H9 (cell line): Measurements from ENCODE around the gene CD84. TPM values are rescaled to one million over a fixed set of nuclear protein-coding genes. Genes with fewer than 3 reads are reported as not detected.

ENCODE experiments used
- DNase-seq: peaks from one replicate; pipeline ENCODE4 v3.0.0-alpha.2; 2017
- H2AFZ ChIP-seq: one replicate; pipeline ENCODE4 v1.6.1; 2013; ENCODE audit warnings: mild to moderate bottlenecking, low read length, control low read depth, moderate library complexity
- H2AK5ac ChIP-seq: 2 replicates; pipeline ENCODE4 v1.6.1; 2013; ENCODE audit warnings: low read length, control low read depth, mixed read lengths; ENCODE audit not compliant: insufficient read length
- H2BK120ac ChIP-seq: one replicate; pipeline ENCODE4 v1.6.1; 2013; ENCODE audit warnings: low read depth, mild to moderate bottlenecking, low read length, control low read depth, inconsistent platforms; ENCODE audit not compliant: poor library complexity, severe bottlenecking
- H2BK12ac ChIP-seq: 2 replicates; pipeline ENCODE4 v1.6.1; 2013; ENCODE audit warnings: low read length, control low read depth, mixed read lengths, low read depth; ENCODE audit not compliant: insufficient read length
- H2BK15ac ChIP-seq: 2 replicates; pipeline ENCODE4 v1.6.1; 2013; ENCODE audit warnings: low read depth, low read length, control low read depth
- H2BK20ac ChIP-seq: one replicate; pipeline ENCODE4 v1.6.1; 2013; ENCODE audit warnings: low read depth, mild to moderate bottlenecking, low read length, control low read depth, inconsistent platforms; ENCODE audit not compliant: poor library complexity, severe bottlenecking
- H2BK5ac ChIP-seq: 2 replicates; pipeline ENCODE4 v1.6.1; 2013; ENCODE audit warnings: low read length, control low read depth, mixed read lengths; ENCODE audit not compliant: insufficient read length
- H3K14ac ChIP-seq: 2 replicates; pipeline ENCODE4 v1.6.1; 2013; ENCODE audit warnings: low read length, control low read depth; ENCODE audit not compliant: insufficient read depth
- H3K18ac ChIP-seq: 2 replicates; pipeline ENCODE4 v1.6.1; 2013; ENCODE audit warnings: low read depth, mild to moderate bottlenecking, mixed read lengths, low read length, control low read depth; ENCODE audit not compliant: insufficient read length
- H3K23ac ChIP-seq: 2 replicates; pipeline ENCODE4 v1.6.1; 2013; ENCODE audit warnings: low read length, control low read depth, mixed read lengths, low read depth; ENCODE audit not compliant: insufficient read length
- H3K23me2 ChIP-seq: 2 replicates; pipeline ENCODE4 v1.6.1; 2013; ENCODE audit warnings: low read depth, mild to moderate bottlenecking, mixed read lengths, low read length, control low read depth; ENCODE audit not compliant: insufficient read length, poor library complexity, severe bottlenecking
- H3K27ac ChIP-seq: 2 replicates; pipeline ENCODE4 v1.5.1; 2013; ENCODE audit warnings: low read length, control low read depth, mixed read lengths, low read depth; ENCODE audit not compliant: insufficient read length
- H3K27me3 ChIP-seq: 2 replicates; pipeline ENCODE4 v1.6.1; 2013; ENCODE audit warnings: low read length, control low read depth, inconsistent platforms; ENCODE audit not compliant: insufficient read depth
- H3K4ac ChIP-seq: 2 replicates; pipeline ENCODE4 v1.6.1; 2013; ENCODE audit warnings: low read depth, mild to moderate bottlenecking, control low read depth, inconsistent platforms, low read length, moderate library complexity
- H3K4me1 ChIP-seq: 2 replicates; pipeline ENCODE4 v1.6.1; 2013; ENCODE audit warnings: low read length, control low read depth, inconsistent platforms; ENCODE audit not compliant: insufficient read depth
- H3K4me2 ChIP-seq: 2 replicates; pipeline ENCODE4 v1.6.1; 2013; ENCODE audit warnings: low read length, control low read depth, mixed read lengths; ENCODE audit not compliant: insufficient read length, insufficient read depth
- H3K56ac ChIP-seq: 2 replicates; pipeline ENCODE4 v1.6.1; 2013; ENCODE audit warnings: low read depth, mild to moderate bottlenecking, mixed read lengths, low read length, control low read depth; ENCODE audit not compliant: insufficient read length
- H3K79me1 ChIP-seq: 2 replicates; pipeline ENCODE4 v1.6.1; 2013; ENCODE audit warnings: low read depth, mild to moderate bottlenecking, moderate library complexity, low read length, control low read depth, inconsistent platforms; ENCODE audit not compliant: insufficient read depth, poor library complexity, severe bottlenecking
- H3K79me2 ChIP-seq: 2 replicates; pipeline ENCODE4 v1.6.1; 2013; ENCODE audit warnings: low read length, control low read depth, inconsistent platforms; ENCODE audit not compliant: insufficient read depth
- H3K9ac ChIP-seq: 2 replicates; pipeline ENCODE4 v1.6.1; 2013; ENCODE audit warnings: low read length, control low read depth, mixed read lengths; ENCODE audit not compliant: insufficient read length; ENCODE audit errors: extremely low read depth
- H3K9me3 ChIP-seq: one replicate; pipeline ENCODE4 v1.6.1; 2013; ENCODE audit warnings: low read depth, low read length, inconsistent platforms; ENCODE audit not compliant: control insufficient read depth
- H3T11ph ChIP-seq: one replicate; pipeline ENCODE4 v1.6.1; 2013; ENCODE audit warnings: mild to moderate bottlenecking, low read length, control low read depth, inconsistent platforms
- H4K20me1 ChIP-seq: one replicate; pipeline ENCODE4 v1.6.1; 2013; ENCODE audit not compliant: control insufficient read depth, insufficient read length, insufficient read depth
- H4K5ac ChIP-seq: 2 replicates; pipeline ENCODE4 v1.6.1; 2013; ENCODE audit warnings: low read depth, mild to moderate bottlenecking, mixed read lengths, low read length, control low read depth; ENCODE audit not compliant: insufficient read length
- H4K8ac ChIP-seq: replicated peaks from 2 replicates; pipeline ENCODE4 v1.6.1; 2013; ENCODE audit warnings: low read length, control low read depth, mixed read lengths, low read depth; ENCODE audit not compliant: insufficient read length
- H4K91ac ChIP-seq: 2 replicates; pipeline ENCODE4 v1.6.1; 2013; ENCODE audit warnings: low read depth, mild to moderate bottlenecking, moderate library complexity, mixed read lengths, low read length, control low read depth; ENCODE audit not compliant: insufficient read length
- H3K27ac Mint-ChIP-seq, 3 experiments: 2 replicates in 2 of 3; 3 replicates in 1 of 3; pipeline ENCODE4 v1.8.0; 2020 to 2021; ENCODE audit warnings: mixed read lengths in 3 of 3, mild to moderate bottlenecking in 1 of 3, moderate library complexity in 1 of 3
- H3K27me3 Mint-ChIP-seq: 2 replicates; pipeline ENCODE4 v1.8.0; 2021; ENCODE audit warnings: low read depth, mild to moderate bottlenecking, moderate library complexity, mixed read lengths
- H3K36me3 Mint-ChIP-seq, 3 experiments: 2 replicates in 2 of 3; 3 replicates in 1 of 3; pipeline ENCODE4 v1.8.0; 2020 to 2021; ENCODE audit warnings: low read depth in 3 of 3, mixed read lengths in 3 of 3; ENCODE audit not compliant: insufficient read depth in 1 of 3
- H3K4me1 Mint-ChIP-seq, 2 experiments: 2 replicates each; pipeline ENCODE4 v1.8.0; 2020; ENCODE audit warnings: mixed read lengths in 2 of 2
- H3K4me3 Mint-ChIP-seq, 2 experiments: 2 replicates in 1 of 2; 3 replicates in 1 of 2; pipeline ENCODE4 v1.8.0; 2020 to 2021; ENCODE audit warnings: mild to moderate bottlenecking in 2 of 2, mixed read lengths in 2 of 2, moderate library complexity in 1 of 2
- H3K9me3 Mint-ChIP-seq, 2 experiments: 2 replicates in 1 of 2; 3 replicates in 1 of 2; pipeline ENCODE4 v1.8.0; 2020; ENCODE audit warnings: mild to moderate bottlenecking in 2 of 2, mixed read lengths in 2 of 2, moderate library complexity in 1 of 2
- WGBS: extraction: QIAGEN DNeasy Blood & Tissue Kit; methylation state at CpG from one replicate; pipeline ENCODE4 v1.1.7; 2013; ENCODE audit warnings: missing lambda C conversion rate, low lambda C conversion rate, mixed read lengths; ENCODE audit not compliant: insufficient read length; ENCODE audit errors: extremely low coverage; 5-methylcytosine and 5-hydroxymethylcytosine counted together
- total RNA-seq: library from RNA; stranded (reverse); gene quantifications from 2 replicates; pipeline ENCODE4 v1.2.1, GENCODE V29; 2021
- TF ChIP-seq, protein P1 (sequence below): fragments of 200-600 bp; sonication (generic); conservative IDR thresholded peaks from 3 replicates; pipeline ENCODE4 v1.8.0; 2021; ENCODE audit warnings: antibody characterized with exemption, mild to moderate bottlenecking

The CD84 gene
- total RNA-seq, 1 experiment from 2014 or later, result not detected

DNA sequence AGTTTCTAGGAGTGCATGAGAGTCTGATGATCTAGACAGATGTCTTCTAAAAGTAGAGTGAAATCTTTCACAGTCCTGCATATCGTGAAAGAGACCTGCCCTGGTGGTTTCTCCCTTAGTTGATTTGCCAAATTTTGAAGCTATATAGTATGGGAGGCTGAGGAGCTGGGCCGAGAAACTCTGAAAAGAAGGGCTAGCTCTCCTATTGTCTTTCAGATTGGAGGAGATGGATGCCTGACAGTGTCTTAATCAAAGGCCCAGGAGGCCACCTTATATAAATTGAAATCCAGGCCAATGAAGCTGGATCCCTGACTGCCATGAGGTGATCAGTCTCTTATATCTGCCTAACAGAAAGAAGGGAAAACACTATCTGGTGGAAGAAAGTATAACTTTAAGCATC is 18.4 kb upstream of the CD84 start:
- no CpG with 5 or more reads among the region's 2 CpGs for WGBS
- Histone ChIP-seq H2AFZ (no peak overlapping the region), H2AK5ac (no peak overlapping the region), H3K18ac (no peak overlapping the region), H4K5ac (no peak overlapping the region), H4K20me1 (no peaks in the 10 kb centered on the region), H3K4me2 (no peak overlapping the region), H3K79me1 (no peaks in the 10 kb centered on the region), H2BK12ac (no peak overlapping the region), H2BK20ac (no peak overlapping the region), H3K9ac (no peak overlapping the region), H2BK5ac (no peak overlapping the region), H3K56ac (no peak overlapping the region), H4K91ac (no peak overlapping the region), H3T11ph (no peak overlapping the region), H3K23me2 (no peaks in the 10 kb centered on the region), H3K27ac (no peak overlapping the region), H3K79me2 (no peaks in the 10 kb centered on the region), H3K4me1 (no peaks in the 10 kb centered on the region), H3K14ac (no peak overlapping the region), H3K23ac (no peak overlapping the region), H3K27me3 (no peaks in the 10 kb centered on the region), H4K8ac (no peak overlapping the region), H2BK15ac (no peak overlapping the region), H3K9me3 (no peaks in the 10 kb centered on the region), H2BK120ac (no peak overlapping the region), H3K4ac (no peak overlapping the region)
- Mint-ChIP-seq H3K27ac (peak overlapping the region in 1 of 3 experiments; percentile 44; a peak in 1 of 7 replicates), H3K4me3 (no peak overlapping the region), H3K36me3 (peaks cover 10 to 41% (median 21%) of the 10 kb centered on the region in 3 experiments; a peak in 6 of 7 replicates), H3K4me1 (peaks cover 6 to 10% of the 10 kb centered on the region in 2 experiments), H3K9me3 (peaks cover 36 to 40% of the 10 kb centered on the region in 2 experiments), H3K27me3 (peaks cover 4% of the 10 kb centered on the region; the same call in 1 of the 2 replicates)
- TF ChIP-seq, protein P1, sequence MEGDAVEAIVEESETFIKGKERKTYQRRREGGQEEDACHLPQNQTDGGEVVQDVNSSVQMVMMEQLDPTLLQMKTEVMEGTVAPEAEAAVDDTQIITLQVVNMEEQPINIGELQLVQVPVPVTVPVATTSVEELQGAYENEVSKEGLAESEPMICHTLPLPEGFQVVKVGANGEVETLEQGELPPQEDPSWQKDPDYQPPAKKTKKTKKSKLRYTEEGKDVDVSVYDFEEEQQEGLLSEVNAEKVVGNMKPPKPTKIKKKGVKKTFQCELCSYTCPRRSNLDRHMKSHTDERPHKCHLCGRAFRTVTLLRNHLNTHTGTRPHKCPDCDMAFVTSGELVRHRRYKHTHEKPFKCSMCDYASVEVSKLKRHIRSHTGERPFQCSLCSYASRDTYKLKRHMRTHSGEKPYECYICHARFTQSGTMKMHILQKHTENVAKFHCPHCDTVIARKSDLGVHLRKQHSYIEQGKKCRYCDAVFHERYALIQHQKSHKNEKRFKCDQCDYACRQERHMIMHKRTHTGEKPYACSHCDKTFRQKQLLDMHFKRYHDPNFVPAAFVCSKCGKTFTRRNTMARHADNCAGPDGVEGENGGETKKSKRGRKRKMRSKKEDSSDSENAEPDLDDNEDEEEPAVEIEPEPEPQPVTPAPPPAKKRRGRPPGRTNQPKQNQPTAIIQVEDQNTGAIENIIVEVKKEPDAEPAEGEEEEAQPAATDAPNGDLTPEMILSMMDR, result no peak
- no peak for DNase-seq
